ENCODE results near the gene ZNF692. TPM values are rescaled to one million over a fixed set of nuclear protein-coding genes. Genes with fewer than 3 reads are reported as not detected.

The ZNF692 gene
- total RNA-seq, 4 donors from 2014 or later = 18.4 to 30.6 (median 24.8) TPM

DNA sequence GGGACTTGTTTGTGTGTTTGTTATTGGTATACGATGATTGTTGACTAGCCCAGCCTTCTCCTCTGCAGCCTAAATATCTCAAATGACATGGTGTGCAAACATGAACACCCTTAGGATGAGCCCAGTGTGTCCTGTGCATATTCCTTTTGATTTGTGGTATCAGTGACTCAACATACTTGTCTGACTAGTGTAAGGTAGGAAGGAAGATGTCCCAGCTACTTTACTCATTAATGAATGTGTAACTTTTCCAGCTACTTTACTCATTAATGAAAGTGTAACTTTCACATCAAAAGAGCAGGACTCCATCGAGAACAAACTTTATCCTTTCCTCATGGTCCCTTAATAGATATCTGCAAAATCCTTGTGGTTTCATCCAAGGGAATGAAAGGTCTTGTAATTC is 2.7 kb upstream of the ZNF692 start:
- TF ChIP-seq, protein P1, sequence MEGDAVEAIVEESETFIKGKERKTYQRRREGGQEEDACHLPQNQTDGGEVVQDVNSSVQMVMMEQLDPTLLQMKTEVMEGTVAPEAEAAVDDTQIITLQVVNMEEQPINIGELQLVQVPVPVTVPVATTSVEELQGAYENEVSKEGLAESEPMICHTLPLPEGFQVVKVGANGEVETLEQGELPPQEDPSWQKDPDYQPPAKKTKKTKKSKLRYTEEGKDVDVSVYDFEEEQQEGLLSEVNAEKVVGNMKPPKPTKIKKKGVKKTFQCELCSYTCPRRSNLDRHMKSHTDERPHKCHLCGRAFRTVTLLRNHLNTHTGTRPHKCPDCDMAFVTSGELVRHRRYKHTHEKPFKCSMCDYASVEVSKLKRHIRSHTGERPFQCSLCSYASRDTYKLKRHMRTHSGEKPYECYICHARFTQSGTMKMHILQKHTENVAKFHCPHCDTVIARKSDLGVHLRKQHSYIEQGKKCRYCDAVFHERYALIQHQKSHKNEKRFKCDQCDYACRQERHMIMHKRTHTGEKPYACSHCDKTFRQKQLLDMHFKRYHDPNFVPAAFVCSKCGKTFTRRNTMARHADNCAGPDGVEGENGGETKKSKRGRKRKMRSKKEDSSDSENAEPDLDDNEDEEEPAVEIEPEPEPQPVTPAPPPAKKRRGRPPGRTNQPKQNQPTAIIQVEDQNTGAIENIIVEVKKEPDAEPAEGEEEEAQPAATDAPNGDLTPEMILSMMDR (IDR thresholded peaks at IDR 0.05) = no peak
- ATAC-seq (ENCODE audit: low FRiP score) (no peak), DNase-seq (ENCODE audit: low spot score) (no peak)

DNA sequence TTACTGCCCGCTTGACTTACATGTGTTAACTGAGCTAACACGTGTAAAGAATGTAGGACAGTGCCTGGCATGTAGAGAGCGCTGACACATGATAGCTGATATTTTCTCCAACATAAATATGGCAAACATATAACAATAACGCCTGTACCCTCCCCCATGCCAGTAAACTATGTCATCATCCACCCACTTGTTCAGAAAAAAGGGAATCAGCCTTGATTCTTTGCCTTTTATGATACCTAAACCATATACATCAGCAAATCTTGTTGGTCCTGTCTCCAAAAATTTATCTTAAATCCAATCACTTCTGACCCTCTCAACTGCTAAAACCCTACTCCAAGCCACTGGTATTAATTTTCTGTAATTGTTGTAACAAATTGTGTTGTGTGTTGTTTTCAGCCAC is 1.1 kb upstream of the ZNF692 start:
- TF ChIP-seq, protein P1 (IDR thresholded peaks at IDR 0.05) = no peak
- DNase-seq (ENCODE audit: low spot score) (no peak), ATAC-seq (ENCODE audit: low FRiP score) (no peak)

DNA sequence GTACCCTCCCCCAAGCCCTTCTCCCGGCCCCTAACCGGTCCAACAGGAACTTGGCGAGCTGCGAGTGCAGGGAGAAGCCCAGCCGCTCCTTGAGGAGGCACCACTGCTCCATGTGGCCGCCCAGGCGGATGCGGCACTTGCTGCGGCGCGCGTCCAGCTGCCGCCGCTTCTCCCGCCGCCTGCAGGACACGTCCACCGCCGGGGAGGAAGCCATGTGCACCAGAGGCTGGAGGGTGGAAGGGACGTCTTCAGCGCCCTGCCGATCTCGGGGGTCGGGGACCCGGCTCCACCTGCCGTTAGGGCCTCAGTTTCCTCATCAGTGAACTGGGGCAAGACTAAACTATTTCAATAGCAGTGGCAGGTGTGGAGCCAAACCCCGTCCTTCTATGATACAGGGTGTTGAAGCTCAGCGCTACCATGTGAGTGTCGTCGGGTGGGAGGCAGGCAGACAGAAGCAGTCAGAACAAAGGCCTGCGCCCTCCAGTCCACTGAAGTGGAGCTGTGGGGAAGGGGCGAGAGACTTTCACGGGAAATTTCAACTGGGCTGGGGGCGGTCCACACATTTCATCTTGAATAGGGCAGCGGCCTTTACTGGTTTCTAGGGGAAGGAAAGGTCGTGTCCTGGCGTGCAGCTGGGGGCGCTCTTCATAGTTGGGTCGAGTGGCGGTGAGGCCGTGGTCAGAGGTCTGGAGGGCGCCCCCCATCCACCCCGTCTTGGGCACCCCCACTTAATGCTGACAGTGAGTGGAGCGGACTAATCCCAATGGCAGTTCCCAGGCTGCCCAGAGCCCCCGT is 592 bp downstream of the ZNF692 start:
- no peak for DNase-seq (ENCODE audit: low spot score)
- TF ChIP-seq, protein P1 (IDR thresholded peaks at IDR 0.05) = no peak
- peak; percentile 56 for ATAC-seq (ENCODE audit: low FRiP score)

DNA sequence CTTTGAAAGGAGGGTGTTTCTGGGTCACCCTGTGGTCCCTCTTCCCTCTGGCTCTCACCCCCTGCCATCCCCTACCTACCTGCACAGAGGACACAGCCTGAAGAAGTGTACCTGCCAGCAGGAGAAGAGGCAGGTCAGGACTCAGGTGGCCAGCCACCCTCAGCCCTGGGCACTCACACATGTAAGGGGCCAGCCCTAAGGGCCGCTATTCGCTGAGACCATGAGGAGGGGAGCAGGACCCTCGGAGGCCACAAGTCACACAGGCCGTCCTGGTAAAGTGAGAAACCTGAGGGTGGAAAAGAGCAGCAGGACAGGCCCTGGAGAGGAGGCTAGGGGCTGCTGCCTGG is 1.2 kb downstream of the ZNF692 start:
- no peak for DNase-seq (ENCODE audit: low spot score)
- TF ChIP-seq, protein P1 (IDR thresholded peaks at IDR 0.05) = no peak
- ATAC-seq (ENCODE audit: low FRiP score) = no peak

DNA sequence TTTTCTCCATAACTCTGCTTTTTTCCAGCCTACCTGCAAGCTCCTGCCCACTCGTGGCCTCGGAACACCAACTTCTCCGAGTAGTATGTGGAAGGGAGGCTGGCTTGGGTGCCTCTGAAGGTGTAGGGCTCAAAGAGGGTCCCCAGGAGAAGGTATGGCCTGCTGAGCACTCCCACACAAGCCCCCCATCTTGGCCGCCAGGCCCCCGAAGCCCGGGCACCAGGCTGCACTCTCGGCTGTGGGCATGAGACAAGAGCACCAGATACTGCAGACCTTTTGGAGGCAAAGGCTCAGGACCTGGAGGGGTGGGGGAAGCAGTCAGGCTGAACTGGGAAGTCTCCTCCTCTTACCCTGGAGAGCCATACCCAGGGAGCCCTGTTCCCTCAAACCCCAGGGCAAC is 1.7 kb downstream of the ZNF692 start:
- TF ChIP-seq, protein P1 (IDR thresholded peaks at IDR 0.05) = no peak
- ATAC-seq (ENCODE audit: low FRiP score) = no peak
- no peak for DNase-seq (ENCODE audit: low spot score)

DNA sequence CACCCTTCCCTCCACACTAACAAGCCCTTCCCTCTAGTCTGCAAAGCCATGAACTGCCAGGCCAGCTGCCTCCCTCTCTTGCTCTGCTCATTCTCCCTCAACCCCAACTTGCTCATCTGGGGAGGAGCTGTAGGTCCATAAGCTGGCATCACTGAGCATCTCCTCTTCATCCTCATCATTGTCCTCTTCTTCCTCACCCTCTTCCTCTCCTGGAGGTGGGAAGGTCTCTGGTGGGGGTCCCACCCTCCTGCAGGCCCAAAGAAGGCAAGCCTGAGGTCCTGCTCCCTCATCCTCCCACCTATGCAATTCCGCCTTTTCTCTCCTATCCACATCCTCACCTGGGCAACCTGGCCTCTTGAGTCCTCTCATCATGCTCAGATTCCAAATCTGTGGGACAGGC is 2.7 kb downstream of the ZNF692 start:
- TF ChIP-seq, protein P1 (IDR thresholded peaks at IDR 0.05) = no peak
- DNase-seq (ENCODE audit: low spot score) (no peak), ATAC-seq (ENCODE audit: low FRiP score) (no peak)

DNA sequence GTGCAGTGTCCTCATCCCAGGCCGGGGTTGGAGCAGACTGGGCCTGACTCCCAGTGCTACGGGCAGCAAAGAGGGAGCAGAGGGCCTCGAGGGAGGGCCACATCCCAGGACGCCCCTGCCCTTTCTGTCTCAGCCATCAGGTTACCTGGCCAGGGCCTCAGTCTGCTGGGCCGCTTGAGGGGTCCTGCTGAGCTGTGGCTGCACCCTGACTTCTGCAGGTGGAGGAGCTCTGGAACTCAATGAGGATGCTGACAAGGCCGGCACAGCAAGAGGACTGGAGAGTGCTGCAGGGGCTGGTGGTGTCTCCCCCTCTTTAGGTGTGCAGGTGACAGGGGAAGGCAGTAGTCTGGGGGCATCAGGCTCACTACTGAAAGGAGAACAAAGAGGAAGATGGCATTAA is 3.3 kb downstream of the ZNF692 start:
- TF ChIP-seq, protein P1 (IDR thresholded peaks at IDR 0.05) = no peak
- no peak for DNase-seq (ENCODE audit: low spot score)
- ATAC-seq (ENCODE audit: low FRiP score) = no peak

All from omental fat pad (tissue), 4 donors.